Uterus (tissue), 4 donors: ENCODE results near the gene PLBD1. TPM values are rescaled to one million over a fixed set of nuclear protein-coding genes. Genes with fewer than 3 reads are reported as not detected.

Experiments
- DNase-seq, 2 donors: peaks; one replicate each; pipeline ENCODE4 v3.0.0-alpha.2; 2019 to 2020
- H3K27ac ChIP-seq, 2 donors: fragments of 200-600 bp; sonication (generic); 1 replicate in 1 of 2; 2 replicates in 1 of 2; pipeline ENCODE4 v1.5.1; 2016 to 2018
- H3K27me3 ChIP-seq, 2 donors: fragments of 200-600 bp; sonication (generic); one replicate each; pipeline ENCODE4 v1.5.1; 2018 to 2019; ENCODE audit warnings: control low read depth in 1 of 2
- H3K36me3 ChIP-seq, 2 donors: fragments of 200-600 bp; sonication (generic); one replicate each; pipeline ENCODE4 v1.5.1; 2019; ENCODE audit warnings: control low read depth in 1 of 2
- H3K4me1 ChIP-seq, 2 donors: fragments of 200-600 bp; sonication (generic); one replicate each; pipeline ENCODE4 v1.5.1; 2018 to 2019; ENCODE audit warnings: control low read depth in 1 of 2
- H3K4me3 ChIP-seq, 2 donors: fragments of 200-600 bp; sonication (generic); 1 replicate in 1 of 2; 2 replicates in 1 of 2; pipeline ENCODE4 v1.5.1; 2018 to 2019; ENCODE audit warnings: mild to moderate bottlenecking in 1 of 2
- H3K9me3 ChIP-seq, 2 donors: fragments of 200-600 bp; sonication (generic); one replicate each; pipeline ENCODE4 v1.5.1; 2019; ENCODE audit warnings: control low read depth in 1 of 2
- POLR2A ChIP-seq, 2 donors: fragments of 450-650 bp; IDR thresholded peaks; one replicate each; pipeline ENCODE4 v1.6.1; 2016; ENCODE audit warnings: antibody characterized with exemption in 2 of 2, mild to moderate bottlenecking in 1 of 2, moderate library complexity in 1 of 2
- intact Hi-C: fragments of 100-400 bp; cut with DNase I; formaldehyde crosslinking; loops from one replicate; pipeline ENCODE4 v1.15.1; 2023; ENCODE audit warnings: low total_unique reads
- total RNA-seq, 4 donors: library from RNA; depleted of rRNA in 3 of 4; stranded (reverse); fragments of >200 nt in 3 of 4; gene quantifications; one replicate each; pipeline versions ENCODE4 v1.1.0 to v1.2.4, GENCODE V29; 2014 to 2023
- TF ChIP-seq, protein P1 (sequence below), 4 experiments: fragments of 200-600 bp in 2 of 4; fragments of 450-650 bp in 2 of 4; sonication (generic) in 2 of 4; IDR thresholded peaks; one replicate each; pipeline ENCODE4 v1.5.1; 2016 to 2019; ENCODE audit warnings: antibody characterized with exemption in 4 of 4, mild to moderate bottlenecking in 2 of 4, moderate library complexity in 1 of 4
- donor health status: DM: yes; HTN: yes; CAD: no.

PLBD1 gene, protein sequence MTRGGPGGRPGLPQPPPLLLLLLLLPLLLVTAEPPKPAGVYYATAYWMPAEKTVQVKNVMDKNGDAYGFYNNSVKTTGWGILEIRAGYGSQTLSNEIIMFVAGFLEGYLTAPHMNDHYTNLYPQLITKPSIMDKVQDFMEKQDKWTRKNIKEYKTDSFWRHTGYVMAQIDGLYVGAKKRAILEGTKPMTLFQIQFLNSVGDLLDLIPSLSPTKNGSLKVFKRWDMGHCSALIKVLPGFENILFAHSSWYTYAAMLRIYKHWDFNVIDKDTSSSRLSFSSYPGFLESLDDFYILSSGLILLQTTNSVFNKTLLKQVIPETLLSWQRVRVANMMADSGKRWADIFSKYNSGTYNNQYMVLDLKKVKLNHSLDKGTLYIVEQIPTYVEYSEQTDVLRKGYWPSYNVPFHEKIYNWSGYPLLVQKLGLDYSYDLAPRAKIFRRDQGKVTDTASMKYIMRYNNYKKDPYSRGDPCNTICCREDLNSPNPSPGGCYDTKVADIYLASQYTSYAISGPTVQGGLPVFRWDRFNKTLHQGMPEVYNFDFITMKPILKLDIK
- total RNA-seq: 10 to 100 TPM in 3 of 4 donors, 1 to 10 TPM in 1; 3.2 to 51.2 (median 19.0) TPM

DNA sequence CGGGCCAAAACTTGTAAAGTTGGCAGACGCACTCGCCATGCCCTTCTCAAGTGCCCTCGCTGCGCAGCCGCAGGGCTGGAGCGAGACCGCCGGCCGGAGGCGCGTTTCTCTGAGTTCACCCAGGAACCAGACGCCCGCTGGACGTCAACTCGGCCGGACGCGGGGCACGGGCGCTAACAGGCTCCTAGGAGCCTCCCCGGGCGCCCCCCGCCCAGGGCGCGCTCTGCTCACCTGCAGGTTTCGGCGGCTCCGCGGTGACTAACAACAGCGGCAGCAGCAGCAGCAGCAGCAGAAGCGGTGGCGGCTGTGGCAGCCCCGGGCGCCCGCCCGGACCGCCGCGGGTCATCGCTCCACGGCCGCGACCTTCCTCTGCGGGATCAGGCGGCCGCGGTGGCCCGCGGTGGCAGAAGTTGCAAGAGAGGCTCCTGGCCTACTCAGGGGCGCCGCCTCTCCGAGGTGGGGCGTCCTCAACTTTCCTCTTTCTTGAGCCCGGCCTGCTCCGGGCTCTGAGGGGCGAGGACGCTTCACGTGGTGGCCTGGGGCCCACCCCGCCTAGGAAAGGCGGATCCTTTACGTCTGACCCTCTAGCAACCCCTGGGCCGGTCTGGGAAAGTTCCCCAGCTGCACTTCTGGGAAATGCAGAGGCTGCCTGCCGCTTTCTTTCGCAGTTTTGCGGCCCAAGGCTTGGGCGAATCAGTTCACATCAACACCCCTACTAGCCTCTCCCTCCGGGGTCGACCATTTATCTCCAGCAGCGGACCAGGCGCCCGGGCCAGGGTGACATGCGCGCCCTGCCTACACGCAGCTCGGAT lies at the start of gene PLBD1:
Gene PLBD1 (minus strand): TSS at position 533 of the 812 bp plus-strand sequence. CDS start 187 bp downstream, at position 346.
- Histone ChIP-seq H3K4me1 (no peaks in the 10 kb centered on the region), H3K36me3 (no peaks in the 10 kb centered on the region), H3K4me3 (peak within 1 kb of the TSS; percentile 37 to 45), H3K27me3 (no peaks in the 10 kb centered on the region), H3K27ac (peak within 1 kb of the TSS; percentile 45 to 59), H3K9me3 (no peaks in the 10 kb centered on the region)
- TF ChIP-seq, protein P1, sequence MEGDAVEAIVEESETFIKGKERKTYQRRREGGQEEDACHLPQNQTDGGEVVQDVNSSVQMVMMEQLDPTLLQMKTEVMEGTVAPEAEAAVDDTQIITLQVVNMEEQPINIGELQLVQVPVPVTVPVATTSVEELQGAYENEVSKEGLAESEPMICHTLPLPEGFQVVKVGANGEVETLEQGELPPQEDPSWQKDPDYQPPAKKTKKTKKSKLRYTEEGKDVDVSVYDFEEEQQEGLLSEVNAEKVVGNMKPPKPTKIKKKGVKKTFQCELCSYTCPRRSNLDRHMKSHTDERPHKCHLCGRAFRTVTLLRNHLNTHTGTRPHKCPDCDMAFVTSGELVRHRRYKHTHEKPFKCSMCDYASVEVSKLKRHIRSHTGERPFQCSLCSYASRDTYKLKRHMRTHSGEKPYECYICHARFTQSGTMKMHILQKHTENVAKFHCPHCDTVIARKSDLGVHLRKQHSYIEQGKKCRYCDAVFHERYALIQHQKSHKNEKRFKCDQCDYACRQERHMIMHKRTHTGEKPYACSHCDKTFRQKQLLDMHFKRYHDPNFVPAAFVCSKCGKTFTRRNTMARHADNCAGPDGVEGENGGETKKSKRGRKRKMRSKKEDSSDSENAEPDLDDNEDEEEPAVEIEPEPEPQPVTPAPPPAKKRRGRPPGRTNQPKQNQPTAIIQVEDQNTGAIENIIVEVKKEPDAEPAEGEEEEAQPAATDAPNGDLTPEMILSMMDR (IDR thresholded peaks at IDR 0.05): no peak
- TF ChIP-seq POLR2A (IDR thresholded peaks at IDR 0.05): peak in 1 of 2 donors; percentile 17
- peak; percentile 28 to 48 for DNase-seq
- intact Hi-C loops: no loop called here

DNA sequence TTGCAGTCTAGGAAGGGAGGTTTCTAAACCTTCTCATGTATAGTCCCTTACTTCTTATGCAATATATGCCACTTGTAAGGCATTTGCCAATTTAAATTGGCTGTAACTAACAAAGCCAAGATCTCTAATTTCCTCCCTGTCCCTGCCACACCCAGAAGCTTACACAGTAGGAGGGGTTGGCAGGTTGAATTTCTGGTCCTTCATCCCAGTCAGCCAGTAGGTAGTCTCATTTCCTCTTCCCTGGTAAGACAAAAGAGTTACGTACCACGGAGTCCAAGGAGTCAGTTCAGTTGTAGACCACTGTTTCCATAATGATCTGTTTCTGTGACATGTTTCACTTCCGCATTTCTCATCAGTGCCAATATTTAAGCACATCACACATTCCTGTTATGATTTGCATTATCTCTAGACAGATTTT lies 47.0 kb upstream of the PLBD1 start:
- TF ChIP-seq POLR2A (IDR thresholded peaks at IDR 0.05): no peak
- TF ChIP-seq, protein P1 (IDR thresholded peaks at IDR 0.05): no peak
- intact Hi-C loops: no loop called here
- peaks cover 0 to 8% of the 10 kb centered on the region in 2 donors for H3K9me3 ChIP-seq
- no peak overlapping the region for H3K4me3 ChIP-seq
- H3K36me3 ChIP-seq: no peaks in the 10 kb centered on the region
- DNase-seq: no peak
- H3K27ac ChIP-seq: no peak overlapping the region
- H3K4me1 ChIP-seq: no peaks in the 10 kb centered on the region
- H3K27me3 ChIP-seq: no peaks in the 10 kb centered on the region

DNA sequence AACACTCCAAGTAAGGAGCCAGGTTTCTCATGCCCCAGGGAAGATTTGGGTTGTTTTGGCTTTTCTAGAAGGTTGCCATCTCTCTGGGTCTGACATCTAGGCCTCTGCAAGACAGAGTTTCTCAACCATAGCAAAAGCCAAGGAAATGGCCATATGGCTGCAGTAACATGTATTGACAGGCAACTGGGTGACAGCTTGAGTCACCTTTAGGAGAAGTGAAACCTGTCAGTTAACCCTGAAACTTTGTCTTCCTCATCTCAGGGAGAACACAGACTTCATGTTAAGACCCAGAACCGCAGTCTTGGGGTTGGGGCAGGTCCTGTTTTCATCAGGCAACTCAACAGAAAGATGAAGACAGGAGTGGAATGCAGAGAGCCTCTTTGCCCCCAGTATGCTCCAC lies 46.0 kb upstream of the PLBD1 start:
- H3K36me3 ChIP-seq: no peaks in the 10 kb centered on the region
- H3K9me3 ChIP-seq: peaks cover 0 to 8% of the 10 kb centered on the region in 2 donors
- H3K4me3 ChIP-seq: no peak overlapping the region
- H3K27me3 ChIP-seq: no peaks in the 10 kb centered on the region
- DNase-seq: no peak
- intact Hi-C loops: no loop called here
- TF ChIP-seq, protein P1 (IDR thresholded peaks at IDR 0.05): no peak
- TF ChIP-seq POLR2A (IDR thresholded peaks at IDR 0.05): no peak
- no peaks in the 10 kb centered on the region for H3K4me1 ChIP-seq
- no peak overlapping the region for H3K27ac ChIP-seq

DNA sequence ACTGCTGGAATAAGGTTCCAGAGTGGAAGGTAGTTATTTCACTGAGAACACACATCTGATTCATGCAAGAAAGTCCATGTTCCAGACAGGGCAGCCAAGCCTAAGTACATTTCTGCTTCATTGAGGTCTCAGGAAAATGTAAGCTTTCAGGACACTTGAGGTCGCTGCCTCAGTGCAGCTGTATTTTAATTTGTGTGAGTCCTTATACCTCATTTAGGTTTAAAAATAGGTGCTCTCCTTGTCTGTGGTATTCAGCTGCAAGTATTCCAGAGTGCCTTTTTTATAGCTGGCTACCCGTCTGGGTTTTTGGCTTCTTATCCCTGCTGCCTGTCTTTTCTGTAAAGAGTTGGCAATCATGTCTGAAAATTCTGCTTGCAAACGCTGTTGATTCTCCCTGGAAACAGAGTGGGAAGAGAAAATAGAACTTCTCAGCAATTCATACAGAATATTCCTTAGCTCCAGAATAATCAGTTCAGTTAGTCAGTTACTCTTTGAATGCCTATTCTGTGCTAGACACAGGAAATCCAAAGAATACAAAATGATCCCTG lies 45.3 kb upstream of the PLBD1 start:
- H3K4me3 ChIP-seq: no peak overlapping the region
- TF ChIP-seq, protein P1 (IDR thresholded peaks at IDR 0.05): no peak
- intact Hi-C loops: no loop called here

More for the DNA sequence above, 45.3 kb upstream of the PLBD1 start:
- Histone ChIP-seq H3K27me3 (no peaks in the 10 kb centered on the region), H3K4me1 (no peaks in the 10 kb centered on the region), H3K27ac (no peak overlapping the region), H3K36me3 (no peaks in the 10 kb centered on the region), H3K9me3 (peaks cover 0 to 8% of the 10 kb centered on the region in 2 donors)
- no peak for DNase-seq
